BE2C (cell line): Measurements from ENCODE around the gene TP53I13.

Experiments used
- DNase-seq: peaks from one replicate; pipeline ENCODE4 v3.0.0-alpha.2; 2020
- H3K27me3 ChIP-seq: fragments of 250-450 bp; sonication (Bioruptor Pico); 2 replicates; pipeline ENCODE4 v1.5.1; 2020; ENCODE audit warnings: mild to moderate bottlenecking
- H3K36me3 ChIP-seq: fragments of 250-450 bp; sonication (Bioruptor Pico); 2 replicates; pipeline ENCODE4 v1.5.1; 2020; ENCODE audit warnings: mild to moderate bottlenecking
- H3K4me1 ChIP-seq: fragments of 250-450 bp; sonication (Bioruptor Pico); 2 replicates; pipeline ENCODE4 v1.5.1; 2020
- H3K4me3 ChIP-seq: 2 replicates; pipeline ENCODE4 v1.5.1; 2011; ENCODE audit warnings: low read depth, low read length
- H3K9me3 ChIP-seq: fragments of 250-450 bp; sonication (Bioruptor Pico); 2 replicates; pipeline ENCODE4 v1.5.1; 2020
- CTCF ChIP-seq: IDR thresholded peaks from 2 replicates; pipeline ENCODE4 v1.5.1; 2012; ENCODE audit warnings: mild to moderate bottlenecking, low read depth, low read length

TP53I13 gene

GRCh38 chr17:29595107-29595942 lies 26.8 kb downstream of the TP53I13 start:
- Histone ChIP-seq H3K4me1 (peaks cover 17% of the 10 kb centered on the region), H3K4me3 (peak overlapping the region; percentile 71), H3K36me3 (no peaks in the 10 kb centered on the region), H3K9me3 (no peaks in the 10 kb centered on the region), H3K27me3 (no peaks in the 10 kb centered on the region)
- no peak for DNase-seq
- no peak for TF ChIP-seq CTCF

- Histone ChIP-seq H3K4me3 (no peak overlapping the region; the same call in 1 of the 2 replicates), H3K27me3 (no peaks in the 10 kb centered on the region), H3K4me1 (peaks cover 17% of the 10 kb centered on the region), H3K36me3 (no peaks in the 10 kb centered on the region), H3K9me3 (no peaks in the 10 kb centered on the region)
- TF ChIP-seq CTCF: no peak
- no peak for DNase-seq
Measured at GRCh38 chr17:29595943-29596774, 27.7 kb downstream of the TP53I13 start.

GRCh38 chr17:29596811-29597210 lies 28.3 kb downstream of the TP53I13 start:
- Histone ChIP-seq H3K36me3 (no peaks in the 10 kb centered on the region), H3K27me3 (no peaks in the 10 kb centered on the region), H3K4me3 (no peak overlapping the region), H3K4me1 (peaks cover 17% of the 10 kb centered on the region), H3K9me3 (no peaks in the 10 kb centered on the region)
- no peak for TF ChIP-seq CTCF
- DNase-seq: no peak

- peak; percentile 67 for DNase-seq
- Histone ChIP-seq H3K9me3 (no peaks in the 10 kb centered on the region), H3K4me1 (peaks cover 10% of the 10 kb centered on the region), H3K27me3 (no peaks in the 10 kb centered on the region), H3K36me3 (no peaks in the 10 kb centered on the region), H3K4me3 (no peak overlapping the region)
- no peak for TF ChIP-seq CTCF
Measured at GRCh38 chr17:29597361-29598172, 29.1 kb downstream of the TP53I13 start.

GRCh38 chr17:29603109-29603674 lies 34.7 kb downstream of the TP53I13 start:
- H3K27me3 ChIP-seq: no peaks in the 10 kb centered on the region
- H3K4me3 ChIP-seq: no peak overlapping the region
- TF ChIP-seq CTCF: no peak
- no peaks in the 10 kb centered on the region for H3K4me1 ChIP-seq
- H3K9me3 ChIP-seq: no peaks in the 10 kb centered on the region
- no peaks in the 10 kb centered on the region for H3K36me3 ChIP-seq
- DNase-seq: no peak
